ENCODE data around the gene ANKRD11.
"Not testable (repeated sequence)": the region's sequence is repeated elsewhere in the genome, so short reads cannot be mapped to it uniquely, and the experiment has no call there.

The ANKRD11 gene

DNA sequence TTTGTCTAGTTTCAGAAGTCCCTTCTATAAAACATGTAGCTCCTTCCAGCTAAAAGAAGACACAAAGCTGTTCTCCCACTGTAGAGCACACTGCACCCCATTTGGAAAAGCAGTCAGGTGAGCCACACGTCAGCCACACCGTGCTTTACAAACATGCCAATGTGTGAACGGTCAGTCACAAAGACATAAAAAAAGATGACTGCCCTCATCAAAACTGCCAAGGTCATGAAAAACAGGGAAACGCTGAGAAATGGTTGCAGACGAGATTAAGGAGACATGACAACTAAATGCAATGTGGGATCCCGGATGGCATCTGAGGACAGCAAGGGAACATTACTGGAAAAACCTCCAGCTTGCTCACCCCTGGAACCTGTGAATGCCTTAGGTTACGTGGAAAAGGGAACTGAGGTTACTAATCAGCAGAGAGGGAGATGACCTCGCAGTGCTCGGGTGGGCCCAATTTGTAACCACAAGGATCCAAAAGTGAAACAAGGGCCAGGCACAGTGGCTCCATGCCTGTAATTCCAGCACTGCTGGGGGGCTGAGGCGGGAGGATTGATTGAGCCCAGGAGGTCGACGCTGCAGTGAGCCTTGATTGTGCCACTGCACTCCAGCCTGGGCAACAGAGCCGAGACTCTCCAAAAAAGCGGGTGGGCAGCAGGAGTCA, 8.1 kb downstream of the ANKRD11 start:
- in situ Hi-C loops (cut with MboI; ENCODE audit: low sequenced_read_pairs), result no loop called here

DNA sequence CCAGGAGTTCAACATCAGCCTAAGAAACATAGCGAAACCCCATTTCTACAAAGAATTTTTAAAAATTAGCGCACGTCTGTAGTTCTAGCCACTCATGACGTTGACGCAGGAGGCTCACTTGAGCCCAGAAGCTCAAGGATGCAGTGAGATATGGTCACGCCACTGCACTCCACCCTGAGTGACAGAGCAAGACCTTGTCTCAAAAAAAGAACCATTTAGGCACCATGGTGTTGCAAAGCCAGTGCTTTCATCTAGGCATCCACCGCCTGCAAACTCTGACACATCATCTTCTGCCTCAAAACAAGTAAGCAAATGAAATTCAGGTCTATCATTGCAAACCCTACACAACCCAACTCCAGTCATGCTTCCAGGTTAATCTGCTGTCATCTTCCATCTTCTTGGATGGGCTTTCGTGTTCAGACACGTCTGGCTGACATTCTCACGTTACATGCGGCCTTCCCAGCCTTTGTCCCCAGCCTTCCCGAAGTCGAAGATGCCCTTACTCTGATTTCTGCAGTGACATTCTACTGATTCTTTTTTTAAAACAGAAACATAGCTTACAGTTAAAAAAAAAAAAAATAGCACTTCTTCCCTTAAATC, 8.9 kb downstream of the ANKRD11 start:
- in situ Hi-C loops (cut with MboI; ENCODE audit: low sequenced_read_pairs), result no loop called here

GRCh38 chr16:89478576-89479221, 11.7 kb downstream of the ANKRD11 start:
- in situ Hi-C loops (cut with MboI; ENCODE audit: low sequenced_read_pairs), result no loop called here

DNA sequence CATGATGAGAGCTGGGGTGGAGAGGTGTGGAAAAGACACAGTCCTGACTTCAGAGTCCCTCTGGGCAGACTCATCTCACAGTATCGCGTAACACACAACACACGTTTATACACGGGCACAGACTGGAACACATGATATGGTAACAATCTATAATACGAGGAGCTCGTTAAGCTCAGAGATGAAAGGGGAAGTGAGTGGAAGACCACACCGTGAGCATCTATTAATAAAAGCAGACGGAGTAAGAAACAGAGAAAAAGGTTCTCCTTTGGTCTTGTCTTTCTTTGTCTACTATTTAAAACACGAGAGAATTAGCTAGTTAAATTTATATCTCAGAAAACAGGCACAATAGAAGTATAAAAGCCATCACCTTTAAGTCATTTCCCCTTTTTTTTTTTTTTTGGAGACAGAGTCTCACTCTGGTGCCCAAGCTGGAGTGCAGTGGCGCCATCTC, 13.5 kb downstream of the ANKRD11 start:
- in situ Hi-C loops (cut with MboI; ENCODE audit: low sequenced_read_pairs), result no loop called here

- in situ Hi-C loops (cut with MboI; ENCODE audit: low sequenced_read_pairs), result no loop called here
Measured at GRCh38 chr16:89476379-89476778, 14.0 kb downstream of the ANKRD11 start.

- in situ Hi-C loops (cut with MboI; ENCODE audit: low sequenced_read_pairs), result no loop called here
Measured at GRCh38 chr16:89475144-89475543, 15.2 kb downstream of the ANKRD11 start.

- in situ Hi-C loops (cut with MboI; ENCODE audit: low sequenced_read_pairs), result no loop called here
Measured at GRCh38 chr16:89473791-89474414, 16.5 kb downstream of the ANKRD11 start.

DNA sequence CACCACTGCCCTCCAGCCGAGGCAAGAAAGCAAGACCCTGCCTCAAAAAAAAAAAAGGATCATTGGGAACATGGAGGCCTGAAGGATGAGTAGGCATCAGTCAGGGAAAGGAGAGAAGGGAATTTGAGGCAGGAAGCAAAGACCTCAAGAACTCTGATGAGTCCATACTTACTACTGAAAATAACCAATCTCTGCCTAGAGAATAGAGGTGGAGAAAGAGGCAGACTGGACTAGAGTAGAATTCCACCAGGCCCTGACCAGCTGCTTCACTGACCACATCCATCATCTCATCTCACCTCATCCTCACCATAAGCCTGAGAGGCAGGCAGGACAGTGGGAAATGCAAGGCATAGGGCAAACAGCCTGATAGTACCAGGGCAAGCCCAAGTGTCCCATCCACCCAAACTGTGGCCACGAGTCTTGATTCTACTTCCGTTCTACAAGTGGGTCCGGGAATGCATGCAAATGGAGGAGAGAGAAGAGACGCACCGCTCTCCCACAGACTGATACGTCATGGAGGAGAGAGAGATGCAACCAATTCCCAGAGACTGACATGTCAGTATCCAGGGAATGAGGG, 17.1 kb downstream of the ANKRD11 start:
- in situ Hi-C loops (cut with MboI; ENCODE audit: low sequenced_read_pairs), result no loop called here

GRCh38 chr16:89472711-89473075, 17.7 kb downstream of the ANKRD11 start:
- in situ Hi-C loops (cut with MboI; ENCODE audit: low sequenced_read_pairs), result no loop called here

DNA sequence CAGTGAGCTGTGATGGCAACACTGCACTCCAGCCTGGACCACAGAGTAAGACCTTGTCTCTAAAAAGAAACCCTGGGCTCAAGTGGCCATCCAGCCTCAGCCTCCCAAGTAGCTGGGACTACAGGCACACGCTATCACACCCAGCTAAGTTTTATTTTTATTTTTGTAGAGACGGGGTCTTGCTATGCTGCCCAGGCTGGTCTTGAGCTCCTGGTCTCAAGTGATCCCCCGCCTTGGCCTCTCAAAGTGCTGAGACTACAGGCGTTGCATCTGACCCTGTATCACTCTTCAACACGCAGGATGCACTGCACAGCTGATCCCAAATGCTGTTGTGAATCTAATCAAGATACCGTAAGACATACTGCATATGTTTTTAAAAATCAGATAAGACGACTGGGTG, 23.0 kb downstream of the ANKRD11 start:
- in situ Hi-C loops (cut with MboI; ENCODE audit: low sequenced_read_pairs), result no loop called here

GRCh38 chr16:89466920-89467319, 23.4 kb downstream of the ANKRD11 start:
- in situ Hi-C loops (cut with MboI; ENCODE audit: low sequenced_read_pairs), result no loop called here

GRCh38 chr16:89463312-89463711, 27.0 kb downstream of the ANKRD11 start:
- in situ Hi-C loops (cut with MboI; ENCODE audit: low sequenced_read_pairs), result not testable (repeated sequence)

DNA sequence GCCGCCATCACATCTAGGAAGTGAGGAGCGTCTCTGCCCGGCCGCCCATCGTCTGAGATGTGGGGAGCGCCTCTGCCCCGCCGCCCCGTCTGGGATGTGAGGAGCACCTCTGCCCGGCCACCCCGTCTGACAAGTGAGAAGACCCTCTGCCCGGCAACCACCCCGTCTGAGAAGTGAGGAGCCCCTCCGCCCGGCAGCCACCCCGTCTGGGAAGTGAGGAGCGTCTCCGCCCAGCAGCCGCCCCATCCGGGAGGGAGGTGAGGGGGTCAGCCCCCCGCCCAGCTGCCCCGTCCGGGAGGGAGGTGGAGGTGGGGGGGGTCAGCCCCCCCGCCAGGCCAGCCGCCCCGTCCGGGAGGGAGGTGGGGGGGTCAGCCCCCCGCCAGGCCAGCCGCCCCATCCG, 27.7 kb downstream of the ANKRD11 start:
- in situ Hi-C loops (cut with MboI; ENCODE audit: low sequenced_read_pairs), result not testable (repeated sequence)

- in situ Hi-C loops (cut with MboI; ENCODE audit: low sequenced_read_pairs), result not testable (repeated sequence)
Measured at GRCh38 chr16:89461890-89462289, 28.5 kb downstream of the ANKRD11 start.

GRCh38 chr16:89460556-89460955, 29.8 kb downstream of the ANKRD11 start:
- in situ Hi-C loops (cut with MboI; ENCODE audit: low sequenced_read_pairs), result no loop called here

DNA sequence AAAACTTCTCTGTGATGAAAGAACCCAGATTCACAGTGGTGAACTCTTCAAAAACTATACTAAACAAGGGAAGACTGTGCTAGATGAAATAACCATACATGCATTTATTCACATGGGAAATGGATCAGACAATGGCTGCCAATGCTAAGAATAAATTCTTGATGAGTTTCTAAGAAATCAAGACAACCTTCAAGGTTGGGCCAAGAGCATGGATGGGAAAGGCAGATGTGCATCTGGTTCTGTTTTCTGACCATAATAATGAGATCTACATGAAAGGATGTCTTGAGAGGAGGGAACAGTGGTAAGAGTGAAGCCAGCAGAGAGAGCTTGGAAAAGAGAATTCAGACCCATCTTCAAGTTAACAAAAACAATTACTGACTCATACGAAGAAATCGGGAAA, 31.4 kb downstream of the ANKRD11 start:
- in situ Hi-C loops (cut with MboI; ENCODE audit: low sequenced_read_pairs), result no loop called here

GRCh38 chr16:89458551-89458950, 31.8 kb downstream of the ANKRD11 start:
- in situ Hi-C loops (cut with MboI; ENCODE audit: low sequenced_read_pairs), result no loop called here

GRCh38 chr16:89456419-89456959, 33.9 kb downstream of the ANKRD11 start:
- in situ Hi-C loops (cut with MboI; ENCODE audit: low sequenced_read_pairs), result no loop called here

DNA sequence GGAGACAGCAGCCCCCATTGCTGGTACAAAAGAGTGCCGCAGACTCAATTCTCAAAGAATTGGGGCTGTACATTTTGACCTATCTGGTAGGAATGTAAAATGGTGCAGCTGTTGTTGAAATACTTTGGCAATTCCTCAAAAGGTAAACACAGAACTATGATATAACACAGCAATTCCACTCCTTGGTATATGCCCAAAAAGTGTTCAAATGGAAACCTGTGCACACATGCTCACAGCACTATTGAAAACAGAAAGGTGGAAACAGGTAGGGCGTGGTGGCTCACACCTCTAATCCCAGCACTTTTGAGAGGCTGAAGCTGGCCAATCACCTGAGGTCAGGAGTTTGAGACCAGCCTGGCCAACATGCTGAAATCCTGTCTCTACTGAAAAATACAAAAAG, 34.7 kb downstream of the ANKRD11 start:
- in situ Hi-C loops (cut with MboI; ENCODE audit: low sequenced_read_pairs), result no loop called here

- in situ Hi-C loops (cut with MboI; ENCODE audit: low sequenced_read_pairs), result no loop called here
Measured at GRCh38 chr16:89455178-89455577, 35.2 kb downstream of the ANKRD11 start.

Data from HL-60/S4 treated with phorbol 12-myristate 13-acetate at 8.2 ng/mL for 4 days and 3 days (cell line).